Endothelial cell of umbilical vein (primary cell): ENCODE data around the gene HOXA3. TPM values are rescaled to one million over a fixed set of nuclear protein-coding genes. Genes with fewer than 3 reads are reported as not detected.
A peak's percentile ranks its signal among the peaks of the same experiment; 100 is the strongest.

ENCODE experiments used
- BruUV-seq: library from RNA; stranded (reverse); fragments of 400-500 nt; replicated peaks from 2 replicates; lab custom pipeline; 2021; lab: Mats Ljungman, UMichigan
- CTCF ChIA-PET: fragments of 300-600, 350-600 bp; sonication (Branson Sonifier 250); formaldehyde crosslinking; loops from one replicate; lab custom pipeline; 2021; ENCODE audit warnings: antibody characterized with exemption, inconsistent platforms; lab: Charles Lee
- POLR2A ChIA-PET: fragments of 300-600, 350-600 bp; sonication (Branson Sonifier 250); formaldehyde crosslinking; loops from one replicate; lab custom pipeline; 2021; ENCODE audit warnings: antibody characterized with exemption, inconsistent platforms; lab: Charles Lee
- DNase-seq: peaks from one replicate; pipeline ENCODE4 v3.0.0-alpha.2; 2011; ENCODE audit warnings: low read depth, low spot score
- FAIRE-seq: peaks from 2 replicates; lab custom pipeline; 2011; peaks lifted over from hg19 to GRCh38; lab: Jason Lieb, UNC
- H2AFZ ChIP-seq: 2 replicates; pipeline ENCODE4 v1.6.0; 2012; ENCODE audit warnings: low read depth, low read length, control low read depth, inconsistent platforms
- H3K27ac ChIP-seq: 2 replicates; pipeline ENCODE4 v1.5.1; 2011; ENCODE audit warnings: low read depth, mild to moderate bottlenecking, control low read depth, low read length, moderate library complexity; ENCODE audit not compliant: insufficient read depth
- H3K27me3 ChIP-seq, 2 experiments: 2 replicates each; pipeline versions ENCODE4 v1.6.0 to v1.6.1; 2011; ENCODE audit warnings: low read length in 2 of 2, mixed read lengths in 1 of 2; ENCODE audit not compliant: control insufficient read depth in 2 of 2, insufficient read depth in 2 of 2
- H3K36me3 ChIP-seq, 2 experiments: 2 replicates in 1 of 2; 3 replicates in 1 of 2; pipeline ENCODE4 v1.5.1; 2011; ENCODE audit warnings: low read length in 2 of 2, mild to moderate bottlenecking in 1 of 2, moderate library complexity in 1 of 2; ENCODE audit not compliant: control insufficient read depth in 2 of 2, insufficient read depth in 2 of 2; ENCODE audit errors: extremely low read depth in 1 of 2
- H3K4me1 ChIP-seq: 3 replicates; pipeline ENCODE4 v1.5.1; 2011; ENCODE audit warnings: mild to moderate bottlenecking, low read length; ENCODE audit not compliant: control insufficient read depth, insufficient read depth; ENCODE audit errors: extremely low read depth
- H3K4me2 ChIP-seq: 2 replicates; pipeline ENCODE4 v1.6.1; 2011; ENCODE audit warnings: low read length, control low read depth, mixed read lengths; ENCODE audit not compliant: insufficient read depth
- H3K4me3 ChIP-seq, 3 experiments: fragments of 200-600 bp in 1 of 3; sonication (generic), shearing (Covaris generic) in 1 of 3; replicated peaks in 1 of 3; 2 replicates each; pipeline ENCODE4 v1.5.1; 2011 to 2016; ENCODE audit warnings: control low read depth in 3 of 3, low read length in 3 of 3, mild to moderate bottlenecking in 2 of 3, inconsistent platforms in 1 of 3, low read depth in 1 of 3, moderate library complexity in 1 of 3; ENCODE audit not compliant: insufficient read depth in 1 of 3
- H3K79me2 ChIP-seq: 2 replicates; pipeline ENCODE4 v1.6.0; 2012; ENCODE audit warnings: low read length, inconsistent platforms; ENCODE audit not compliant: control insufficient read depth, insufficient read depth
- H3K9ac ChIP-seq: replicated peaks from 2 replicates; pipeline ENCODE3; 2011; ENCODE audit warnings: low read length, control low read depth; ENCODE audit not compliant: insufficient read depth; ENCODE audit errors: extremely low read depth
- H3K9me1 ChIP-seq: replicated peaks from 3 replicates; pipeline ENCODE4 v1.6.0; 2011; ENCODE audit warnings: mild to moderate bottlenecking, low read length; ENCODE audit not compliant: control insufficient read depth, insufficient read depth; ENCODE audit errors: extremely low read depth
- H3K9me3 ChIP-seq: replicated peaks from 2 replicates; pipeline ENCODE4 v1.5.1; 2012; ENCODE audit warnings: low read length, inconsistent platforms; ENCODE audit not compliant: control insufficient read depth, insufficient read depth
- H4K20me1 ChIP-seq: replicated peaks from 2 replicates; pipeline ENCODE3; 2011; ENCODE audit warnings: mild to moderate bottlenecking, low read length; ENCODE audit not compliant: control insufficient read depth, insufficient read depth; ENCODE audit errors: extremely low read depth
- EZH2 ChIP-seq: IDR thresholded peaks from 2 replicates; pipeline ENCODE4 v1.6.1; 2012; ENCODE audit warnings: borderline replicate concordance, low read depth, mild to moderate bottlenecking, moderate library complexity, low read length, inconsistent platforms; ENCODE audit not compliant: severe bottlenecking
- FOS ChIP-seq: IDR thresholded peaks from 2 replicates; pipeline ENCODE4 v1.6.1; 2011; ENCODE audit warnings: mild to moderate bottlenecking, low read length, moderate library complexity, borderline replicate concordance; ENCODE audit not compliant: insufficient read depth
- GATA2 ChIP-seq: IDR thresholded peaks from 2 replicates; pipeline ENCODE4 v1.7.0; 2011; ENCODE audit warnings: low read depth, mild to moderate bottlenecking, moderate library complexity, mixed read lengths, low read length; ENCODE audit not compliant: insufficient read length, insufficient read depth
- JUN ChIP-seq: IDR thresholded peaks from 2 replicates; pipeline ENCODE4 v1.6.1; 2011; ENCODE audit warnings: borderline replicate concordance, low read depth; ENCODE audit not compliant: insufficient read length, insufficient read depth
- MAX ChIP-seq: IDR thresholded peaks from 2 replicates; pipeline ENCODE4 v1.6.1; 2011; ENCODE audit not compliant: insufficient read depth, insufficient read length
- MYC ChIP-seq: IDR thresholded peaks from one replicate; pipeline ENCODE4 v1.6.1; 2011; ENCODE audit warnings: mild to moderate bottlenecking, low read depth, low read length
- POLR2A ChIP-seq: IDR thresholded peaks from 2 replicates; pipeline ENCODE4 v1.6.1; 2012; ENCODE audit warnings: low read depth, mild to moderate bottlenecking, control low read depth, low read length
- POLR2AphosphoS5 ChIP-seq: IDR thresholded peaks from 2 replicates; pipeline ENCODE4 v1.6.1; 2012; ENCODE audit warnings: low read depth, mild to moderate bottlenecking, control low read depth, low read length, moderate library complexity; ENCODE audit not compliant: insufficient read depth
- dilution Hi-C: fragments of 300-500 bp; cut with MboI; formaldehyde crosslinking; loops from one replicate; pipeline ENCODE4 v1.15.0; 2019; ENCODE audit warnings: low sequenced_read_pairs; ENCODE audit not compliant: extremely low pct_ligation_motif_present
- intact Hi-C: fragments of 100-400 bp; cut with micrococcal nuclease; formaldehyde crosslinking; loops from one replicate; pipeline ENCODE4 v1.10.0; 2022
- polyA plus RNA-seq, 4 experiments: library from polyadenylated mRNA; depleted of rRNA in 3 of 4; stranded (reverse) in 3 of 4; unstranded in 1 of 4; fragments of >200 nt; gene quantifications; 2 replicates each; pipeline versions ENCODE4 v1.2.1 to v1.2.3, GENCODE V29; 2011 to 2012; ENCODE audit warnings: missing spikeins in 1 of 4
- total RNA-seq: library from RNA; stranded (reverse); gene quantifications from 2 replicates; pipeline ENCODE4 v1.2.3, GENCODE V29; 2021
- TF ChIP-seq, protein P1 (sequence below), 2 donors: IDR thresholded peaks; 1 replicate in 1 of 2; 2 replicates in 1 of 2; pipeline ENCODE4 v1.5.1; 2011; ENCODE audit warnings: low read length in 2 of 2, mild to moderate bottlenecking in 2 of 2, moderate library complexity in 2 of 2, control low read depth in 1 of 2, inconsistent platforms in 1 of 2, low read depth in 1 of 2; ENCODE audit not compliant: insufficient read depth in 1 of 2; ENCODE audit errors: extremely low read depth in 1 of 2

The HOXA3 gene
- total and polyA plus RNA-seq, 2 donors (not counting 3 experiments of a cell fraction or from before 2014, with no cell fraction given), result 4.7 to 14.0 TPM

GRCh38 chr7:27095050-27095896 lies 57.1 kb downstream of the HOXA3 start:
- ChIA-PET POLR2A (interaction anchor here (0.6 to 1.0 kb wide), 2 partner anchors 34 to 40 kb away, joined by 3 to 4 read pairs; no protein-coding TSS in a partner anchor), CTCF (interaction anchor here (1.8 to 9.6 kb wide), 4 partner anchors 11 to 239 kb away, joined by 12 to 124 read pairs (median 49); no protein-coding TSS in a partner anchor)
- Histone ChIP-seq H4K20me1 (no peaks in the 10 kb centered on the region), H3K27ac (peak overlapping the region; percentile 32), H3K4me3 (peak overlapping the region; percentile 5 to 80 (median 48)), H3K9me1 (no peaks in the 10 kb centered on the region), H3K9me3 (no peaks in the 10 kb centered on the region), H3K36me3 (no peaks in the 10 kb centered on the region), H3K4me2 (peak overlapping the region; percentile 47), H2AFZ (peak overlapping the region; percentile 56), H3K27me3 (no peaks in the 10 kb centered on the region), H3K9ac (peak overlapping the region; percentile 64), H3K4me1 (peaks cover 40% of the 10 kb centered on the region), H3K79me2 (peaks cover 50% of the 10 kb centered on the region)
- intact Hi-C loops, result loop anchor here (2.0 kb wide), 1 partner anchor 28 kb away; no protein-coding TSS in a partner anchor
- TSS peak; percentile 34 for BruUV-seq
- dilution Hi-C loops, result no loop called here
- DNase-seq (no peak), FAIRE-seq (no peak)
- TF ChIP-seq FOS (no peak), POLR2AphosphoS5 (peak; percentile 2)

GRCh38 chr7:27094304-27095049 lies 57.9 kb downstream of the HOXA3 start:
- CTCF ChIA-PET, result interaction anchor here (1.8 to 9.6 kb wide), 3 partner anchors 231 to 412 kb away, joined by 4 to 124 read pairs (median 5); partner anchors contain the start of gene SKAP2
- no peaks in the 10 kb centered on the region for H3K9me1 ChIP-seq
- FAIRE-seq (no peak), DNase-seq (no peak)
- dilution Hi-C loops, result no loop called here
- TF ChIP-seq GATA2 (no peak), MYC (no peak), JUN (no peak), MAX (no peak), POLR2AphosphoS5 (no peak), POLR2A (no peak), FOS (no peak), EZH2 (no peak)
- TF ChIP-seq, protein P1, sequence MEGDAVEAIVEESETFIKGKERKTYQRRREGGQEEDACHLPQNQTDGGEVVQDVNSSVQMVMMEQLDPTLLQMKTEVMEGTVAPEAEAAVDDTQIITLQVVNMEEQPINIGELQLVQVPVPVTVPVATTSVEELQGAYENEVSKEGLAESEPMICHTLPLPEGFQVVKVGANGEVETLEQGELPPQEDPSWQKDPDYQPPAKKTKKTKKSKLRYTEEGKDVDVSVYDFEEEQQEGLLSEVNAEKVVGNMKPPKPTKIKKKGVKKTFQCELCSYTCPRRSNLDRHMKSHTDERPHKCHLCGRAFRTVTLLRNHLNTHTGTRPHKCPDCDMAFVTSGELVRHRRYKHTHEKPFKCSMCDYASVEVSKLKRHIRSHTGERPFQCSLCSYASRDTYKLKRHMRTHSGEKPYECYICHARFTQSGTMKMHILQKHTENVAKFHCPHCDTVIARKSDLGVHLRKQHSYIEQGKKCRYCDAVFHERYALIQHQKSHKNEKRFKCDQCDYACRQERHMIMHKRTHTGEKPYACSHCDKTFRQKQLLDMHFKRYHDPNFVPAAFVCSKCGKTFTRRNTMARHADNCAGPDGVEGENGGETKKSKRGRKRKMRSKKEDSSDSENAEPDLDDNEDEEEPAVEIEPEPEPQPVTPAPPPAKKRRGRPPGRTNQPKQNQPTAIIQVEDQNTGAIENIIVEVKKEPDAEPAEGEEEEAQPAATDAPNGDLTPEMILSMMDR (IDR thresholded peaks at IDR 0.05; ENCODE audit: extremely low read depth in 1 of 2, insufficient read depth in 1 of 2, low read depth in 1 of 2, low read length in 2 of 2), result no peak
- H2AFZ ChIP-seq, result no peak overlapping the region
- H3K4me3 ChIP-seq, result no peak overlapping the region
- no peaks in the 10 kb centered on the region for H3K27me3 ChIP-seq
- no peaks in the 10 kb centered on the region for H3K9me3 ChIP-seq
- no peaks in the 10 kb centered on the region for H3K36me3 ChIP-seq
- no peaks in the 10 kb centered on the region for H4K20me1 ChIP-seq
- H3K4me2 ChIP-seq, result peak overlapping the region; percentile 47
- H3K4me1 ChIP-seq, result peaks cover 32% of the 10 kb centered on the region
- no peak overlapping the region for H3K27ac ChIP-seq
- H3K79me2 ChIP-seq, result peaks cover 42% of the 10 kb centered on the region
- POLR2A ChIA-PET, result no interaction called here
- no peak overlapping the region for H3K9ac ChIP-seq
- no TSS peak for BruUV-seq
- intact Hi-C loops, result loop anchor here (2.0 kb wide), 1 partner anchor 28 kb away; no protein-coding TSS in a partner anchor
